Measurements from ENCODE around the gene BATF3. TPM values are rescaled to one million over a fixed set of nuclear protein-coding genes. Genes with fewer than 3 reads are reported as not detected.

BATF3 gene
- total and polyA plus RNA-seq, 10 donors, result 10.8 to 34.0 (median 14.0) TPM

DNA sequence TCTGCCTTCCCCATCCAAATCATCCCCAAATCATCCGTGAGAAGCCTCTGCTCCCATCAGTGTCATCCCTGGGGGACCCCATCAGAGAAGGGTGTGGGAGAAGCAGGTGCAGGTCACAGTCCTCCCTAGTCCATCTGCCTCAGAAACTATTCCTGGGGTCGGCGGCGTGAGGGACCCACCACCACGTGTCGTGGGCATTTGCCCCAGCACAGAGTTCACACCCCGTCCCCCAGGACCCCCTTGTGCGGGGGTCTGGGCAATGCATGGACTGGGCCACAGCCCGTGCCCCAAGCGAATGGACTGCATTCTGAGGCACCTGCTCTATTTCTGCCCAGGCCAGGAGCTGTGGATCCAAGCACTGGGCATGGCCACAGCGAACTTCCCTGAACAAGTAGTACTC lies 52.6 kb downstream of the BATF3 start:
- Histone ChIP-seq H3K27me3 (replicated peaks in 1 of 7) (no peaks in the 10 kb centered on the region), H3K36me3 (no peaks in the 10 kb centered on the region), H3K4me3 (no peak overlapping the region), H3K9me3 (no peaks in the 10 kb centered on the region), H3K4me1 (no peaks in the 10 kb centered on the region), H3K27ac (no peak overlapping the region)
- TF ChIP-seq, protein P1, sequence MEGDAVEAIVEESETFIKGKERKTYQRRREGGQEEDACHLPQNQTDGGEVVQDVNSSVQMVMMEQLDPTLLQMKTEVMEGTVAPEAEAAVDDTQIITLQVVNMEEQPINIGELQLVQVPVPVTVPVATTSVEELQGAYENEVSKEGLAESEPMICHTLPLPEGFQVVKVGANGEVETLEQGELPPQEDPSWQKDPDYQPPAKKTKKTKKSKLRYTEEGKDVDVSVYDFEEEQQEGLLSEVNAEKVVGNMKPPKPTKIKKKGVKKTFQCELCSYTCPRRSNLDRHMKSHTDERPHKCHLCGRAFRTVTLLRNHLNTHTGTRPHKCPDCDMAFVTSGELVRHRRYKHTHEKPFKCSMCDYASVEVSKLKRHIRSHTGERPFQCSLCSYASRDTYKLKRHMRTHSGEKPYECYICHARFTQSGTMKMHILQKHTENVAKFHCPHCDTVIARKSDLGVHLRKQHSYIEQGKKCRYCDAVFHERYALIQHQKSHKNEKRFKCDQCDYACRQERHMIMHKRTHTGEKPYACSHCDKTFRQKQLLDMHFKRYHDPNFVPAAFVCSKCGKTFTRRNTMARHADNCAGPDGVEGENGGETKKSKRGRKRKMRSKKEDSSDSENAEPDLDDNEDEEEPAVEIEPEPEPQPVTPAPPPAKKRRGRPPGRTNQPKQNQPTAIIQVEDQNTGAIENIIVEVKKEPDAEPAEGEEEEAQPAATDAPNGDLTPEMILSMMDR (IDR thresholded peaks at IDR 0.05 in 8 of 11, conservative IDR thresholded peaks at IDR 0.05 in 3 of 11), result no peak
- no peak for TF ChIP-seq POLR2AphosphoS5 (IDR thresholded peaks at IDR 0.05)
- TF ChIP-seq POLR2A (IDR thresholded peaks at IDR 0.05), result no peak
- intact Hi-C loops (cut with DNase I; ENCODE audit: low total_unique reads), result no loop called here
- DNase-seq, result no peak
- WGBS, 5 donors, result 86 to 97% (median 90%) methylated on average over 8 to 11 of the region's 11 CpGs

DNA sequence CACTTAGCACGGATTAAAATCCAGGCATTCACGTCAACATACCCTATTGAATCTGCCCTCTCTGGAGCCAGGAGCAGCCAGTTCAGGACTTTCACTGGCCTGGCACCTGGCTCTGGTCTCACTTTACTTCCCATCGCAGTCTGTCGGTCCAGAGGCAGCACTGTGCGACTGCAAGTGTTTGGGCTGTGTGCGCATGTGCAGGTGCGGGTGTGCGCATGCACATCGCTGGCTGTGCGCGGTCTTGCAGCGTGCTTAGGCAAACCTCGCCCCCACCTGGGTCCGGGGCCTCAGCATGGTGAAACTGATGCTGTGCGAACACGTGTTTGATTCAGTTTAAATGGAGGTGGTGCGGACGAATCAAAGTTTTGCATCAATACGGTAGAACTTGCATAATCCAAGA lies 53.1 kb downstream of the BATF3 start:
- H3K27me3 ChIP-seq (replicated peaks in 1 of 7), result no peaks in the 10 kb centered on the region
- no peak overlapping the region for H3K4me3 ChIP-seq
- DNase-seq, result no peak
- WGBS, 5 donors, result 89 to 96% (median 94%) methylated on average over 17 to 19 of the region's 19 CpGs
- no peak overlapping the region for H3K27ac ChIP-seq
- intact Hi-C loops (cut with DNase I; ENCODE audit: low total_unique reads), result no loop called here
- H3K36me3 ChIP-seq, result no peaks in the 10 kb centered on the region
- no peaks in the 10 kb centered on the region for H3K9me3 ChIP-seq
- H3K4me1 ChIP-seq, result no peaks in the 10 kb centered on the region
- TF ChIP-seq POLR2A (IDR thresholded peaks at IDR 0.05), result no peak
- TF ChIP-seq, protein P1 (IDR thresholded peaks at IDR 0.05 in 8 of 11, conservative IDR thresholded peaks at IDR 0.05 in 3 of 11), result no peak
- no peak for TF ChIP-seq POLR2AphosphoS5 (IDR thresholded peaks at IDR 0.05)

- TF ChIP-seq POLR2A (IDR thresholded peaks at IDR 0.05) (no peak), POLR2AphosphoS5 (IDR thresholded peaks at IDR 0.05) (no peak)
- TF ChIP-seq, protein P1 (IDR thresholded peaks at IDR 0.05 in 8 of 11, conservative IDR thresholded peaks at IDR 0.05 in 3 of 11), result no peak
- intact Hi-C loops (cut with DNase I; ENCODE audit: low total_unique reads), result no loop called here
- no peak for DNase-seq
Observed at GRCh38 chr1:212645546-212646543, 53.8 kb downstream of the BATF3 start.

GRCh38 chr1:212644866-212645545 lies 54.6 kb downstream of the BATF3 start:
- intact Hi-C loops (cut with DNase I; ENCODE audit: low total_unique reads), result no loop called here
- WGBS, 5 donors, result 81 to 96% (median 83%) methylated on average over 6 of the region's 6 CpGs
- Histone ChIP-seq H3K9me3 (peaks cover 0 to 12% (median 8%) of the 10 kb centered on the region in 8 donors), H3K36me3 (no peaks in the 10 kb centered on the region), H3K4me3 (no peak overlapping the region), H3K27ac (no peak overlapping the region), H3K27me3 (replicated peaks in 1 of 7) (no peaks in the 10 kb centered on the region), H3K4me1 (no peaks in the 10 kb centered on the region)
- TF ChIP-seq, protein P1 (IDR thresholded peaks at IDR 0.05 in 8 of 11, conservative IDR thresholded peaks at IDR 0.05 in 3 of 11), result no peak
- TF ChIP-seq POLR2AphosphoS5 (IDR thresholded peaks at IDR 0.05) (no peak), POLR2A (IDR thresholded peaks at IDR 0.05) (no peak)
- no peak for DNase-seq

More at GRCh38 chr1:212645546-212646543, 53.8 kb downstream of the BATF3 start:
- Histone ChIP-seq H3K36me3 (no peaks in the 10 kb centered on the region), H3K4me1 (no peaks in the 10 kb centered on the region), H3K4me3 (no peak overlapping the region), H3K9me3 (peaks cover 0 to 4% (median 0%) of the 10 kb centered on the region in 8 donors), H3K27ac (no peak overlapping the region), H3K27me3 (replicated peaks in 1 of 7) (no peaks in the 10 kb centered on the region)
- 65 to 77% (median 72%) methylated on average over 13 of the region's 13 CpGs for WGBS, 5 donors

All from spleen (tissue), 11 donors.